K562 (cell line): ENCODE results near the gene ZEB2. TPM values are rescaled to one million over a fixed set of nuclear protein-coding genes. Genes with fewer than 3 reads are reported as not detected.

ENCODE experiments used
- BDP1 ChIP-seq: IDR thresholded peaks from 3 replicates; pipeline ENCODE4 v1.6.1; 2011; ENCODE audit not compliant: insufficient read length, insufficient read depth
- E4F1 ChIP-seq: fragments of 250-450 bp; sonication (Bioruptor Pico); IDR thresholded peaks from 2 replicates; pipeline ENCODE4 v1.5.0; 2021; ENCODE audit warnings: mild to moderate bottlenecking, borderline replicate concordance
- HOXB6 ChIP-seq: fragments of 250-450 bp; sonication (Bioruptor Pico); IDR thresholded peaks from 2 replicates; pipeline ENCODE4 v1.5.1; 2022; ENCODE audit warnings: mild to moderate bottlenecking, borderline replicate concordance
- NFXL1 ChIP-seq: fragments of 450-650 bp; formaldehyde crosslinking; IDR thresholded peaks from 2 replicates; pipeline ENCODE4 v1.4.0; 2021; ENCODE audit warnings: mild to moderate bottlenecking
- POLR2A ChIP-seq: fragments of 450-650 bp; conservative IDR thresholded peaks from 2 replicates; pipeline ENCODE4 v1.6.1; 2016
- POLR2H ChIP-seq: IDR thresholded peaks from 2 replicates; pipeline ENCODE4 v1.6.1; 2016; ENCODE audit warnings: missing genetic modification characterization, low read depth, mild to moderate bottlenecking, control low read depth, missing compliant biosample characterization, moderate library complexity
- SMAD2 ChIP-seq: fragments of 150-350 bp; IDR thresholded peaks from 2 replicates; pipeline ENCODE4 v1.6.1; 2014; ENCODE audit warnings: low read depth, mild to moderate bottlenecking, low read length
- ZBTB1 ChIP-seq: sonication (generic); formaldehyde crosslinking; IDR thresholded peaks from 2 replicates; pipeline ENCODE4 v1.8.1; 2023; ENCODE audit warnings: missing genetic modification reagents, low read depth, mild to moderate bottlenecking, borderline replicate concordance
- ZNF583 ChIP-seq: fragments of 250-450 bp; sonication (Bioruptor Pico); IDR thresholded peaks from 2 replicates; pipeline ENCODE4 v1.4.0; 2020
- polyA plus RNA-seq, 8 experiments: library from polyadenylated mRNA; depleted of rRNA in 4 of 8; stranded (reverse) in 5 of 8; unstranded in 3 of 8; fragments of >200 nt; fragmentation: Nextera tagmentation in 2 of 8; fragmentation: Illumina TruSeq in 1 of 8; extraction: Ambion mirVana in 2 of 8; extraction: Trizol in 1 of 8; gene quantifications; 2 replicates each; pipeline versions ENCODE4 v1.2.1 to v1.2.3, GENCODE V29; 2011 to 2014; ENCODE audit warnings: inconsistent platforms in 1 of 8, missing spikeins in 1 of 8
- total RNA-seq, 7 experiments: library from RNA; depleted of rRNA in 6 of 7; stranded (reverse); fragments of >200 nt in 6 of 7; fragmentation: Illumina TruSeq in 2 of 7; extraction: Trizol in 2 of 7; gene quantifications; 2 replicates each; pipeline versions ENCODE4 v1.2.1 to v1.2.3, GENCODE V29; 2011 to 2021; ENCODE audit warnings: low replicate concordance in 1 of 7
- TF ChIP-seq, protein P1 (sequence below), 2 experiments: fragments of 450-650 bp; formaldehyde crosslinking in 1 of 2; IDR thresholded peaks; 2 replicates each; pipeline versions ENCODE4 v1.4.0 to v1.6.1; 2014 to 2020; ENCODE audit warnings: mild to moderate bottlenecking in 2 of 2, borderline replicate concordance in 1 of 2, low read depth in 1 of 2
- TF ChIP-seq, protein P2 (sequence below): fragments of 250-450 bp; sonication (Bioruptor Pico); IDR thresholded peaks from 2 replicates; pipeline ENCODE4 v1.6.1; 2021; ENCODE audit warnings: mild to moderate bottlenecking
- TF ChIP-seq, protein P3 (sequence below): sonication (generic); formaldehyde crosslinking; IDR thresholded peaks from 2 replicates; pipeline ENCODE4 v1.8.1; 2023; ENCODE audit warnings: mild to moderate bottlenecking, missing genetic modification reagents

Gene ZEB2
- total and polyA plus RNA-seq, 9 of the 15 experiments (the other 6 are each of a cell fraction or from before 2014, with no cell fraction given): 15.1 to 113 (median 72.3) TPM

DNA sequence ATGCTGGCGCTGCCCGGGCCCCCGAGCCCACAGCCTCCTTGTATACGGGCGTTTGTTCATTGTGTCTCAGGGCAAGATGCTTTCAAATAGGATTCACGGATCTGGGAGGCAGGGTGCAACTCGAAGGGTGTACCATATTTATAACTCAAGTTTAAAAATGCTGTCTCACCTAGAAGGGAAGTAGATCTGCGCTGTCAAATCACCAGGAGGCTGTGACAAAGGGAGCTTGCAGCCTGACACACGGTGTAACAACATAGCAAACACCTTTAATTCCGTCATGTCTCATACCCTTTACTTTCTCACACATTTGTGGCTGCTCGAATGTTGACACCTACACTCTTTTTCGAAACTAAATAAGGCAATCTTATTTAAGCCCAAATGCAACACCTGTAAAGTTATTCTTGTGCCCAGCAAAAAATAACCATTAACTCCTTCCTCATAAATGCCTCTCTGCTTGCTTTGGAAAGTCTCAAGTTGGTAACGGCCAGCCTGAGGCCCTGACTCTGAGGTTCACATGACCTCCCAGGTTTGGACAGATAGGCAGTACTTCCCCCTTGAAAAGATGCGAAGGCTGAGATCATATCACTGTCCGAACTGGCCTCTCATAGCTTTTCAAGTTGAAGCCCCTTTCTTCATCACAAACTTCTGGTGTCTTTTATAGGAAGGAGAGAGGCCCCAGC lies 11.6 kb downstream of the ZEB2 start (continued):
- TF ChIP-seq, protein P1, sequence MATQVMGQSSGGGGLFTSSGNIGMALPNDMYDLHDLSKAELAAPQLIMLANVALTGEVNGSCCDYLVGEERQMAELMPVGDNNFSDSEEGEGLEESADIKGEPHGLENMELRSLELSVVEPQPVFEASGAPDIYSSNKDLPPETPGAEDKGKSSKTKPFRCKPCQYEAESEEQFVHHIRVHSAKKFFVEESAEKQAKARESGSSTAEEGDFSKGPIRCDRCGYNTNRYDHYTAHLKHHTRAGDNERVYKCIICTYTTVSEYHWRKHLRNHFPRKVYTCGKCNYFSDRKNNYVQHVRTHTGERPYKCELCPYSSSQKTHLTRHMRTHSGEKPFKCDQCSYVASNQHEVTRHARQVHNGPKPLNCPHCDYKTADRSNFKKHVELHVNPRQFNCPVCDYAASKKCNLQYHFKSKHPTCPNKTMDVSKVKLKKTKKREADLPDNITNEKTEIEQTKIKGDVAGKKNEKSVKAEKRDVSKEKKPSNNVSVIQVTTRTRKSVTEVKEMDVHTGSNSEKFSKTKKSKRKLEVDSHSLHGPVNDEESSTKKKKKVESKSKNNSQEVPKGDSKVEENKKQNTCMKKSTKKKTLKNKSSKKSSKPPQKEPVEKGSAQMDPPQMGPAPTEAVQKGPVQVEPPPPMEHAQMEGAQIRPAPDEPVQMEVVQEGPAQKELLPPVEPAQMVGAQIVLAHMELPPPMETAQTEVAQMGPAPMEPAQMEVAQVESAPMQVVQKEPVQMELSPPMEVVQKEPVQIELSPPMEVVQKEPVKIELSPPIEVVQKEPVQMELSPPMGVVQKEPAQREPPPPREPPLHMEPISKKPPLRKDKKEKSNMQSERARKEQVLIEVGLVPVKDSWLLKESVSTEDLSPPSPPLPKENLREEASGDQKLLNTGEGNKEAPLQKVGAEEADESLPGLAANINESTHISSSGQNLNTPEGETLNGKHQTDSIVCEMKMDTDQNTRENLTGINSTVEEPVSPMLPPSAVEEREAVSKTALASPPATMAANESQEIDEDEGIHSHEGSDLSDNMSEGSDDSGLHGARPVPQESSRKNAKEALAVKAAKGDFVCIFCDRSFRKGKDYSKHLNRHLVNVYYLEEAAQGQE (IDR thresholded peaks at IDR 0.05; ENCODE audit: borderline replicate concordance): no peak; the same call in 1 of the 2 replicates
- TF ChIP-seq, protein P1 (CRISPR knock-in tag; IDR thresholded peaks at IDR 0.05; ENCODE audit: low read depth): no peak
- TF ChIP-seq HOXB6 (CRISPR knock-in tag) (no peak), NFXL1 (no peak), POLR2H (tag) (no peak; the same call in 1 of the 2 replicates), POLR2A (peak; percentile 63; the same call in 1 of the 2 replicates), E4F1 (no peak), ZBTB1 (no peak), ZNF583 (no peak), BDP1 (no peak), SMAD2 (no peak)
- TF ChIP-seq, protein P2, sequence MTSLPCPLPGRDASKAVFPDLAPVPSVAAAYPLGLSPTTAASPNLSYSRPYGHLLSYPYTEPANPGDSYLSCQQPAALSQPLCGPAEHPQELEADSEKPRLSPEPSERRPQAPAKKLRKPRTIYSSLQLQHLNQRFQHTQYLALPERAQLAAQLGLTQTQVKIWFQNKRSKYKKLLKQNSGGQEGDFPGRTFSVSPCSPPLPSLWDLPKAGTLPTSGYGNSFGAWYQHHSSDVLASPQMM (CRISPR knock-in tag): no peak
- TF ChIP-seq, protein P3, sequence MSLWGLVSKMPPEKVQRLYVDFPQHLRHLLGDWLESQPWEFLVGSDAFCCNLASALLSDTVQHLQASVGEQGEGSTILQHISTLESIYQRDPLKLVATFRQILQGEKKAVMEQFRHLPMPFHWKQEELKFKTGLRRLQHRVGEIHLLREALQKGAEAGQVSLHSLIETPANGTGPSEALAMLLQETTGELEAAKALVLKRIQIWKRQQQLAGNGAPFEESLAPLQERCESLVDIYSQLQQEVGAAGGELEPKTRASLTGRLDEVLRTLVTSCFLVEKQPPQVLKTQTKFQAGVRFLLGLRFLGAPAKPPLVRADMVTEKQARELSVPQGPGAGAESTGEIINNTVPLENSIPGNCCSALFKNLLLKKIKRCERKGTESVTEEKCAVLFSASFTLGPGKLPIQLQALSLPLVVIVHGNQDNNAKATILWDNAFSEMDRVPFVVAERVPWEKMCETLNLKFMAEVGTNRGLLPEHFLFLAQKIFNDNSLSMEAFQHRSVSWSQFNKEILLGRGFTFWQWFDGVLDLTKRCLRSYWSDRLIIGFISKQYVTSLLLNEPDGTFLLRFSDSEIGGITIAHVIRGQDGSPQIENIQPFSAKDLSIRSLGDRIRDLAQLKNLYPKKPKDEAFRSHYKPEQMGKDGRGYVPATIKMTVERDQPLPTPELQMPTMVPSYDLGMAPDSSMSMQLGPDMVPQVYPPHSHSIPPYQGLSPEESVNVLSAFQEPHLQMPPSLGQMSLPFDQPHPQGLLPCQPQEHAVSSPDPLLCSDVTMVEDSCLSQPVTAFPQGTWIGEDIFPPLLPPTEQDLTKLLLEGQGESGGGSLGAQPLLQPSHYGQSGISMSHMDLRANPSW (CRISPR knock-in tag): no peak
